ENCODE results near the gene TRPM5. TPM values are rescaled to one million over a fixed set of nuclear protein-coding genes. Genes with fewer than 3 reads are reported as not detected.
"Not testable (repeated sequence)": the region's sequence is repeated elsewhere in the genome, so short reads cannot be mapped to it uniquely, and the experiment has no call there.

TRPM5 gene
- total RNA-seq, 4 donors from 2014 or later, result 0.21 TPM; not detected in 3

GRCh38 chr11:2482745-2483144, 38.4 kb upstream of the TRPM5 start:
- Histone ChIP-seq H3K27me3 (no peaks in the 10 kb centered on the region), H3K9me3 (no peaks in the 10 kb centered on the region), H3K27ac (no peak overlapping the region), H3K36me3 (no peaks in the 10 kb centered on the region), H3K4me1 (no peaks in the 10 kb centered on the region), H3K4me3 (no peak overlapping the region)
- no peak for DNase-seq
- TF ChIP-seq, protein P1, sequence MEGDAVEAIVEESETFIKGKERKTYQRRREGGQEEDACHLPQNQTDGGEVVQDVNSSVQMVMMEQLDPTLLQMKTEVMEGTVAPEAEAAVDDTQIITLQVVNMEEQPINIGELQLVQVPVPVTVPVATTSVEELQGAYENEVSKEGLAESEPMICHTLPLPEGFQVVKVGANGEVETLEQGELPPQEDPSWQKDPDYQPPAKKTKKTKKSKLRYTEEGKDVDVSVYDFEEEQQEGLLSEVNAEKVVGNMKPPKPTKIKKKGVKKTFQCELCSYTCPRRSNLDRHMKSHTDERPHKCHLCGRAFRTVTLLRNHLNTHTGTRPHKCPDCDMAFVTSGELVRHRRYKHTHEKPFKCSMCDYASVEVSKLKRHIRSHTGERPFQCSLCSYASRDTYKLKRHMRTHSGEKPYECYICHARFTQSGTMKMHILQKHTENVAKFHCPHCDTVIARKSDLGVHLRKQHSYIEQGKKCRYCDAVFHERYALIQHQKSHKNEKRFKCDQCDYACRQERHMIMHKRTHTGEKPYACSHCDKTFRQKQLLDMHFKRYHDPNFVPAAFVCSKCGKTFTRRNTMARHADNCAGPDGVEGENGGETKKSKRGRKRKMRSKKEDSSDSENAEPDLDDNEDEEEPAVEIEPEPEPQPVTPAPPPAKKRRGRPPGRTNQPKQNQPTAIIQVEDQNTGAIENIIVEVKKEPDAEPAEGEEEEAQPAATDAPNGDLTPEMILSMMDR (IDR thresholded peaks at IDR 0.05), result no peak
- no peak for TF ChIP-seq POLR2A (IDR thresholded peaks at IDR 0.05)
- intact Hi-C loops (cut with DNase I; ENCODE audit: low total_unique reads), result no loop called here

DNA sequence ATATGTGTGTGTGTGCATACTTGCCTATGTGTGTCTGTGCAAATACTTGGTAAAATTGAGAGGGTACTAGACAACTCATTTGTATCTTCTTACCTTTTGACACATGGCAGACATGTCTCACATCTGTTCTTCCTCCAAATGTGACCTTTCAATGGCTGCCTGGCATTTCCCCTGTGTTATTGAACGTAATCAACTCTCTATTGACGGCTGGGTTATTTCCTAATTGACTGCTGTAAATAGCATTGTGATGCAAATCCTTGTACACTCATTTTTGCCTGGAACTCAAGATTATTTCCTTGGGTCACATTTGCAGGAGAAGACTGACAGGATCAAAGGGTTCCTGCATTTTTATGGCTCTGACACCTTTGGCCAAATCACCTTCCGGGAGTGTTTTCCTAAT, 37.9 kb upstream of the TRPM5 start:
- H3K27ac ChIP-seq, result no peak overlapping the region
- DNase-seq, result no peak
- H3K9me3 ChIP-seq, result no peaks in the 10 kb centered on the region
- TF ChIP-seq POLR2A (IDR thresholded peaks at IDR 0.05), result no peak
- TF ChIP-seq, protein P1 (IDR thresholded peaks at IDR 0.05), result no peak
- H3K4me1 ChIP-seq, result no peaks in the 10 kb centered on the region
- no peak overlapping the region for H3K4me3 ChIP-seq
- no peaks in the 10 kb centered on the region for H3K36me3 ChIP-seq
- intact Hi-C loops (cut with DNase I; ENCODE audit: low total_unique reads), result no loop called here
- no peaks in the 10 kb centered on the region for H3K27me3 ChIP-seq

DNA sequence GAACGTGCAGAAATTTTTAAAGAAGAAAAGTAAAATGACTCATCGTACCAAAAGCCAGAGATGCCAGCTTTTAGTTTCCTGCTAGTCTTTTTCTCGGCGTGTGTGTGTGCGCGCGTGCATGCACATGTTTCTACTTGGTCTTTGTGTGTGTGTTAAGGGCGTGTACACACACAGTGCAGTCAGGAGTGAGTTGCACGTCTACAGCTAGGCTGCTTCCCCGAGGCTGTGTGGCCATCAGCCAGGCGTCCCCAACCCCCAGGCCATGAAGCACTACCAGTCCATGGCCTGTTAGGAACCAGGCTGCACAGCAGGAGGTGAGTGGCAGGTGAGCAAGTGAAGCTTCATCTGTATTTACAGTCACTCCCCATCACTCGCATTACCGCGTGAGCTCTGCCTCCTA, 36.9 kb upstream of the TRPM5 start:
- intact Hi-C loops (cut with DNase I; ENCODE audit: low total_unique reads), result no loop called here
- no peak for TF ChIP-seq POLR2A (IDR thresholded peaks at IDR 0.05)
- TF ChIP-seq, protein P1 (IDR thresholded peaks at IDR 0.05), result no peak
- no peak overlapping the region for H3K4me3 ChIP-seq
- H3K27me3 ChIP-seq, result no peaks in the 10 kb centered on the region
- H3K36me3 ChIP-seq, result no peaks in the 10 kb centered on the region
- H3K9me3 ChIP-seq, result no peaks in the 10 kb centered on the region
- DNase-seq, result no peak
- H3K27ac ChIP-seq, result no peak overlapping the region
- no peaks in the 10 kb centered on the region for H3K4me1 ChIP-seq

DNA sequence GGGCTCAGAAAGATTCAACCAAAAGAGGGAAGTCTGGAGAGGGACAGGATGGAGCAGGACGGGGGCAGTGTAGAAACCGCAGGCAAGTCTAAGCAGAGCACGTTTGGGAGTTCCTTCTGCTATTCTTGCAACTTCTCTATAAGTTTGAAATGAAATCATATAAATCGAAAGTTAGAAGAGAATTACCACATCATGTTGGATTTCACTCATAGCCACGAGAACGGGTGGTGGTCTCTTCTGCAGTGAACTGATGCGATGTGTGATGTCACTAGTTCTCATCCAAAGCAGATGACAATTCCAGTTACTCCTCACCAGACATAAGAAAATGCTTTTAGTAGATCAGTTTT, 36.5 kb upstream of the TRPM5 start:
- no peaks in the 10 kb centered on the region for H3K36me3 ChIP-seq
- no peak for TF ChIP-seq POLR2A (IDR thresholded peaks at IDR 0.05)
- TF ChIP-seq, protein P1 (IDR thresholded peaks at IDR 0.05), result no peak
- H3K9me3 ChIP-seq, result no peaks in the 10 kb centered on the region
- H3K27ac ChIP-seq, result no peak overlapping the region
- H3K4me3 ChIP-seq, result no peak overlapping the region
- no peak for DNase-seq
- no peaks in the 10 kb centered on the region for H3K4me1 ChIP-seq
- intact Hi-C loops (cut with DNase I; ENCODE audit: low total_unique reads), result no loop called here
- H3K27me3 ChIP-seq, result no peaks in the 10 kb centered on the region

- intact Hi-C loops (cut with DNase I; ENCODE audit: low total_unique reads); DNase-seq; H3K36me3 ChIP-seq; H3K27me3 ChIP-seq; H3K9me3 ChIP-seq; H3K4me3 ChIP-seq; H3K27ac ChIP-seq; H3K4me1 ChIP-seq: not testable (repeated sequence)
Measured at GRCh38 chr11:2480067-2480873, 36.0 kb upstream of the TRPM5 start.

Data from uterus (tissue), 4 donors.